AML-193 (cell line): Measurements from ENCODE around the gene PHETA1.

Source experiments
- DNase-seq, 2 experiments: peaks; one replicate each; lab custom pipeline; 2025; lab: John Stamatoyannopoulos, UW

The PHETA1 gene

GRCh38 chr12:111368291-111368787 is 556 bp downstream of the PHETA1 start:
- no peak for DNase-seq

GRCh38 chr12:111367661-111368221 is 1.2 kb downstream of the PHETA1 start:
- DNase-seq, result no peak

GRCh38 chr12:111366583-111366982 is 2.3 kb downstream of the PHETA1 start:
- DNase-seq, result no peak

GRCh38 chr12:111366075-111366474 is 2.8 kb downstream of the PHETA1 start:
- DNase-seq, result no peak

- no peak for DNase-seq
These were observed 5.3 kb downstream of the PHETA1 start for GRCh38 chr12:111363578-111363977.

- no peak for DNase-seq
These were observed 6.0 kb downstream of the PHETA1 start for GRCh38 chr12:111362687-111363475.

GRCh38 chr12:111361717-111362576 is 6.9 kb downstream of the PHETA1 start:
- no peak for DNase-seq

GRCh38 chr12:111361073-111361716 is 7.7 kb downstream of the PHETA1 start:
- no peak for DNase-seq

- DNase-seq, result no peak
These were observed 8.5 kb downstream of the PHETA1 start for GRCh38 chr12:111360325-111360930.

GRCh38 chr12:111359914-111360276 is 9.0 kb downstream of the PHETA1 start:
- DNase-seq, result no peak

- peak; percentile 20 to 58 for DNase-seq
These were observed 9.5 kb downstream of the PHETA1 start for GRCh38 chr12:111359231-111359913.

GRCh38 chr12:111355201-111355925 is 13.5 kb downstream of the PHETA1 start:
- DNase-seq, result no peak

- DNase-seq, result no peak
These were observed 14.4 kb downstream of the PHETA1 start for GRCh38 chr12:111354511-111354910.

GRCh38 chr12:111353603-111354295 is 15.1 kb downstream of the PHETA1 start:
- DNase-seq, result no peak

GRCh38 chr12:111353026-111353425 is 15.9 kb downstream of the PHETA1 start:
- DNase-seq, result no peak

- no peak for DNase-seq
These were observed 16.4 kb downstream of the PHETA1 start for GRCh38 chr12:111352296-111352993.

GRCh38 chr12:111351026-111351425 is 17.9 kb downstream of the PHETA1 start:
- no peak for DNase-seq

GRCh38 chr12:111349748-111350520 is 19.0 kb downstream of the PHETA1 start:
- no peak for DNase-seq
